Body of pancreas (tissue), 4 donors: ENCODE measurements around the gene EDARADD.

Experiments
- CTCF ChIP-seq, 7 experiments: fragments of 450-650 bp in 4 of 7; fragments of 200-600 bp in 3 of 7; sonication (generic) in 3 of 7; IDR thresholded peaks; one replicate each; pipeline ENCODE4 v1.5.1; 2016 to 2019; ENCODE audit warnings: antibody characterized with exemption in 7 of 7
- POLR2A ChIP-seq, 3 donors: fragments of 450-650 bp; IDR thresholded peaks; one replicate each; pipeline ENCODE4 v1.6.1; 2016; ENCODE audit warnings: antibody characterized with exemption in 3 of 3, mild to moderate bottlenecking in 2 of 3

GRCh38 chr1:236530286-236530685, 136.2 kb downstream of the EDARADD start:
- TF ChIP-seq POLR2A (IDR thresholded peaks at IDR 0.05) (no peak), CTCF (IDR thresholded peaks at IDR 0.05) (no peak)
